Astrocyte of the cerebellum (primary cell): Measurements from ENCODE around the gene NRXN2.

ENCODE experiments used
- DNase-seq: peaks from one replicate; pipeline ENCODE4 v3.0.0-alpha.2; 2011; ENCODE audit warnings: low read depth
- H3K4me3 ChIP-seq: 2 replicates; pipeline ENCODE4 v1.5.1; 2011; ENCODE audit warnings: mild to moderate bottlenecking, low read depth, low read length, moderate library complexity
- in situ Hi-C: cut with HindIII; loops from 2 replicates; pipeline ENCODE4 v1.10.0; 2017; ENCODE audit warnings: low sequenced_read_pairs
- TF ChIP-seq, protein P1 (sequence below): IDR thresholded peaks from 2 replicates; pipeline ENCODE4 v1.5.1; 2012; ENCODE audit warnings: low read length, low read depth, moderate library complexity, mild to moderate bottlenecking; ENCODE audit errors: missing control alignments

The NRXN2 gene

DNA sequence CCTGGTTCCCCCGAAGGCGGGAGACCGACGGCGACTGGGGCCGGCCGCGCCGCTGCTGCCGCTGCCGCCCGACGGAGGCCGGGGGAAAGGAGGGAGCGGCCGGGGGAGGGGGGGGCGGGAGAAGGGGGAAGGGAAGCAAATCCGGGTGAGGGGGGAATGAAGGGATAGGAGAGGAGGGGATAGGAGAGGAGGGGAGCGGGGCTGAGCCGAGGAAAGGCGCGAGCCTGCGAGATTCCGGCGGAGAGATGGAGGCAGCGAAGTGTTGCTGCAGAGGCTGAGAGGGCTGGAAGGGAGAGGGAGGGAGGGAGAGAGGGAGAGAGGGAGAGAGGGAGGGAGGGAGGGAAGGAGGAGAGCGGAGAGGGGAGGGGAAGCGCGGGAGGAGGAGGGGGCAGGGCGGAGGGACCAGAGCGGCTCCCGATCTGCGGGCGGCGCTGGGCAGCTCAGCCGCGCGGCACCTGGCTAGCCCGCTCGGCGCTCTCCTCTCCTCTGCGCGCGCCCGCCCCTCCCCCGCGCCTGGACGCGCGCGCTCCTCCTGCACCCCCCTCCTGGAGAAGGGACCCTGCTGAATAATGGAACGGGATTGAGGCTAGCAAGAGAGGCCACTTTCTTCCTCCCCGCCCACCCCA, 79.6 kb downstream of the NRXN2 start:
- TF ChIP-seq, protein P1, sequence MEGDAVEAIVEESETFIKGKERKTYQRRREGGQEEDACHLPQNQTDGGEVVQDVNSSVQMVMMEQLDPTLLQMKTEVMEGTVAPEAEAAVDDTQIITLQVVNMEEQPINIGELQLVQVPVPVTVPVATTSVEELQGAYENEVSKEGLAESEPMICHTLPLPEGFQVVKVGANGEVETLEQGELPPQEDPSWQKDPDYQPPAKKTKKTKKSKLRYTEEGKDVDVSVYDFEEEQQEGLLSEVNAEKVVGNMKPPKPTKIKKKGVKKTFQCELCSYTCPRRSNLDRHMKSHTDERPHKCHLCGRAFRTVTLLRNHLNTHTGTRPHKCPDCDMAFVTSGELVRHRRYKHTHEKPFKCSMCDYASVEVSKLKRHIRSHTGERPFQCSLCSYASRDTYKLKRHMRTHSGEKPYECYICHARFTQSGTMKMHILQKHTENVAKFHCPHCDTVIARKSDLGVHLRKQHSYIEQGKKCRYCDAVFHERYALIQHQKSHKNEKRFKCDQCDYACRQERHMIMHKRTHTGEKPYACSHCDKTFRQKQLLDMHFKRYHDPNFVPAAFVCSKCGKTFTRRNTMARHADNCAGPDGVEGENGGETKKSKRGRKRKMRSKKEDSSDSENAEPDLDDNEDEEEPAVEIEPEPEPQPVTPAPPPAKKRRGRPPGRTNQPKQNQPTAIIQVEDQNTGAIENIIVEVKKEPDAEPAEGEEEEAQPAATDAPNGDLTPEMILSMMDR, result no peak
- DNase-seq, result no peak
- in situ Hi-C loops, result loop anchor here (25.0 kb wide), 1 partner anchor 431 kb away; the partner anchor contains the start of gene FERMT3
- no peak overlapping the region for H3K4me3 ChIP-seq

DNA sequence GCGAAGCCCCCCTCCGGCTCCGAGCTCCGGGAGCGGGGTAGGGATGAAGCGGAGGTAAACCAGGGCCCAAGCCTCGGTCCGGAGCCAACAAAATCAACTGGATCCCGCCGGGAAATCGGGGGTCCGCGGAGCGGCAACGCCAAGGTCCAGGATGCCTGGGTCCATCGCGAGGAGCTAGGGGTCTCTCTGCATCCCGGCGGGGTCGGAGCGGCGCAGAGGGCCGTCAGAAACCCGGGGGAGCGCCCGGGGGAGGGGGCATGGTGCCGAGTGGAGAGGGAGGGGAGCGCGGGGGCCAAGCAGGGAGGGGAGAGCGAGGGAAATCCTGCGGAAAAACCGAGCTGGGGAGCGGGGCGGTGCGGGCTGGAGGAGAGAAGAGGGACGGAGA, 80.1 kb downstream of the NRXN2 start:
- TF ChIP-seq, protein P1, result no peak
- no peak overlapping the region for H3K4me3 ChIP-seq
- DNase-seq, result no peak
- in situ Hi-C loops, result loop anchor here (25.0 kb wide), 1 partner anchor 431 kb away; the partner anchor contains the start of gene FERMT3

DNA sequence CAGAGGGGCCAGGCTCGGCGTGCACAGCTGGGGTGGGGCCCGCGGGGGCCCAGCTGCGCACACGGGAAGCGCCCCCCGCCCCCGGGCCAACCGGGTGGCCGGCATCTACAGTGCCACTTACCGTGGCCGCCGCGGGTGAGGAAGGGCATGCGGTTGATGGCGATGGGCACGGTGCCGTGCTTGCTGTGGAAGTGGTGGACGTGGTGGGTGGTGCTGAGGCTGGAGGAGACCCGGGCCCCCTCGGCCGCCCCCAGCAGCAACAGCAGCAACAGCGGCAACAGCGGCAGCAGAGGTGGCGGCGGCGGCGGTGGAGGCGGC, 80.6 kb downstream of the NRXN2 start:
- no peak for DNase-seq
- no peak overlapping the region for H3K4me3 ChIP-seq
- TF ChIP-seq, protein P1, result no peak
- in situ Hi-C loops, result loop anchor here (25.0 kb wide), 1 partner anchor 430 kb away; the partner anchor contains the start of gene FERMT3

DNA sequence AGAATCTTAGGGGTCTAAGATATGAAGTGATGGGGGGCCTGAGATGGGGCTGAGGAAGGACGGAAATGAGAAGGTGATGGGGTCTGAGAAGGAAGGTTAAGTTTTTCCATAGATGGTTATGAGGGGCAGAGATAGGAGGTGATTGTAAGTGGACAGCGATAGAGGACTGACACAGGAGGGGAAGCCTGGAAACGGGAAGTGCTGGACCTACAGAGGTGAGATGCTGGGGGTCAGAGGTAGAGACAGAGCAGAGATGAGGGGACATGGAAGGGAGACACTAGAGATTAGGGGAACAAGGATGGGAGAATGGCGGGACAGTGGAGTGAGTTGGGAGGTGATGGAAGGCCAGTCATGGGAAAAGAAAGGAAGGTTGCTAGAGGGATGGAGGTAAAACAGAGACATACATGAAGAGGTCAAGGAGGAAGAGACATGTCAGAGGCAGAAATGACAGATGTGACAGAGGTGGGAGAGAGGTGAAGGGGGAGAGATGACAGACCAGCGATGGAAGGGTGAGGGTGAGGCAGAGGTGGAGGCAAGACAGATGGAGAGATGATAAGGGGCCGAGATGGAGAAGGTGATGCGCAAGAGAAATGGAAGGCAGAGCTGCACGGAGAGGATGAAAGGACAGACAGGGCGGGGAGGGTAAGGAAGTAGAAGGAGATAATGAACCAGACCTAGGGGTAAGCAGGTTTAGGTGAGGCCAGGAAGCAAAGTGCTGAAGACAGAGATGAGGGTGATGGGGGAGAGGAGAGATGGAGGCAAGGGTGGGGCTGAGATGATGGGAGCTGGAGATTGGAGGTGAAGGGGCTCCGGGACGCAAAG, 81.2 kb downstream of the NRXN2 start:
- in situ Hi-C loops, result loop anchor here (25.0 kb wide), 1 partner anchor 430 kb away; the partner anchor contains the start of gene FERMT3
- TF ChIP-seq, protein P1, result no peak
- no peak for DNase-seq
- no peak overlapping the region for H3K4me3 ChIP-seq

DNA sequence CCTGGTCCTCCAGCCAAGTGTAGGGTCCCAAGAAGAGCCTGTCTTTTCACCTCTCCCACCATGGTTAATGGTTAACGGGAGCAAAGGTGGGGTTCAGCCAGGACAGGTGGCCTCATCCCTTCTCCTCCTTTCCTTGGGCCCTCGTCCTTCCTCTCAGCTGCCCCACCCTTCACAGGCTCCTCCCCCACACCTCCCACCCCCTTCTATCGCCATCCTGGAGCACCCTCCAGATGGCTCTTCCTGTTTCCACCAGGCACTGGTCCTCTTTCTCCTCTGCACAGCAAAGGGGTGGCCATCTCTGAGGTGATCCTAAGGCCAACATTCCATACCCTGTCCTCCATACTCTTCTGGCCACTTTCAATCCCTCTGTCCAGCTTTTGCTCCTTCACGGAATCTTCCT, 83.1 kb downstream of the NRXN2 start:
- in situ Hi-C loops, result loop anchor here (25.0 kb wide), 1 partner anchor 428 kb away; the partner anchor contains the start of gene FERMT3
- H3K4me3 ChIP-seq, result no peak overlapping the region
- TF ChIP-seq, protein P1, result no peak
- DNase-seq, result no peak

DNA sequence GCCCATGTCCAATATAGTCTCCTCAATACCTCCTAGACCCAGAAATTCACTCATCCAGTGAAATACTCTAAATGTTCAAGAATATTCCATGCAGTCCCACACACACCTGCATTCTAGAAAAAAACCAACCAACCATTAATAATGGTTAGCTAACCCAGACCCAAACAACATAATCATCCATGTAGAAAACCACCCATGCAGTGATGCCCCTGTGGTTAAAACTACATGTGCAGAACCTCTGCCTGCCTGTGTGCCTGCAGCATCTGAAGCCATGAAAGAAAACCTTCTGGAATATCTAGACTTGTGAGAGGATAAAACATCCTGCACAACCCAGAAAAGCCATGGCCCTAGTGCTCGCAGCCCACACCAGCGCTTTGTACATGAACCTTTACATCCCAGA, 84.2 kb downstream of the NRXN2 start:
- in situ Hi-C loops, result loop anchor here (25.0 kb wide), 1 partner anchor 427 kb away; the partner anchor contains the start of gene FERMT3

More for the DNA sequence above, 84.2 kb downstream of the NRXN2 start:
- H3K4me3 ChIP-seq, result no peak overlapping the region
- DNase-seq, result no peak
- TF ChIP-seq, protein P1, result no peak
